ENCODE results near the gene ACRV1. TPM values are rescaled to one million over a fixed set of nuclear protein-coding genes. Genes with fewer than 3 reads are reported as not detected.

ACRV1 gene
- total and polyA plus RNA-seq, 2 of the 4 experiments (the other 2 are of a cell fraction) = not detected

- POLR2A ChIA-PET (ENCODE audit: unreplicated experiment) = no interaction called here
- H2AK5ac ChIP-seq (ENCODE audit: low read depth, low read length) = peak overlapping the region; percentile 29
- H4K5ac ChIP-seq (ENCODE audit: low read depth, low read length) = peak overlapping the region; percentile 39
- intact Hi-C loops (cut with micrococcal nuclease) = loop anchor here (1.0 to 2.0 kb wide), 2 partner anchors 48 to 248 kb away; no protein-coding TSS in a partner anchor
- H2AFZ ChIP-seq (replicated peaks; ENCODE audit: low read length, poor library complexity) = peak overlapping the region; percentile 98
- H3K79me1 ChIP-seq (ENCODE audit: low read depth in 1 of 2, low read length in 2 of 2) = peaks cover 11 to 49% of the 10 kb centered on the region in 2 experiments; a peak in 3 of 4 replicates
- peak overlapping the region; percentile 2; the same call in 1 of the 2 replicates for H2BK20ac ChIP-seq (ENCODE audit: low read depth, low read length)
- peak overlapping the region; percentile 75 for H3K9ac ChIP-seq (ENCODE audit: low read depth, low read length)
- H3K9me3 ChIP-seq (ENCODE audit: control insufficient read depth, insufficient read depth, low read length) = no peaks in the 10 kb centered on the region
- H3K18ac ChIP-seq (ENCODE audit: low read depth, low read length) = 0 out of 2 replicates have a peak overlapping the region, but pooled peaks have one; percentile 45
- peak; percentile 59 for DNase-seq
- H3K36me3 ChIP-seq (ENCODE audit: control insufficient read depth, insufficient read depth, low read length) = peaks cover 3% of the 10 kb centered on the region
- CTCF ChIA-PET = interaction anchor here (0.7 to 1.0 kb wide), 2 partner anchors 132 to 248 kb away, joined by 3 to 4 read pairs; no protein-coding TSS in a partner anchor
- peak overlapping the region; percentile 72 for H2BK120ac ChIP-seq (ENCODE audit: low read depth, low read length)
- peak overlapping the region; percentile 35; the same call in 1 of the 3 replicates for H2BK15ac ChIP-seq (ENCODE audit: low read depth, low read length)
- H4K20me1 ChIP-seq (ENCODE audit: insufficient read depth, low read length) = no peaks in the 10 kb centered on the region
- peak overlapping the region; percentile 55 for H2BK5ac ChIP-seq (ENCODE audit: low read depth, low read length, poor library complexity, severe bottlenecking)
- H3K14ac ChIP-seq (replicated peaks; ENCODE audit: low read depth, low read length) = peak overlapping the region; percentile 84
- H3K9me1 ChIP-seq (ENCODE audit: insufficient read depth, low read length) = 0 out of 2 replicates have a peak, but pooled peaks cover 2% of the 10 kb centered on the region
- peak overlapping the region; percentile 72 for H3K4me3 ChIP-seq (ENCODE audit: insufficient read depth, low read depth, low read length)
- TF ChIP-seq MAZ (IDR thresholded peaks at IDR 0.05; ENCODE audit: borderline replicate concordance, low read depth, low read length) (no peak), RCOR1 (IDR thresholded peaks at IDR 0.05; ENCODE audit: insufficient replicate concordance, low read length) (no peak), MXI1 (IDR thresholded peaks at IDR 0.05; ENCODE audit: borderline replicate concordance, low read depth, low read length) (no peak), CEBPB (IDR thresholded peaks at IDR 0.05; ENCODE audit: low read depth, low read length) (peak; percentile 64), FOS (IDR thresholded peaks at IDR 0.05; ENCODE audit: low read depth, low read length) (no peak), POLR2A (IDR thresholded peaks at IDR 0.05; ENCODE audit: low read depth, low read length) (no peak), CHD1 (IDR thresholded peaks at IDR 0.05; ENCODE audit: low read depth, low read length) (no peak), RAD21 (IDR thresholded peaks at IDR 0.05; ENCODE audit: low read length) (no peak), SMC3 (IDR thresholded peaks at IDR 0.05; ENCODE audit: low read depth, low read length) (no peak), MAFK (IDR thresholded peaks at IDR 0.05; ENCODE audit: low read depth, low read length) (no peak), NFE2L2 (IDR thresholded peaks at IDR 0.05; ENCODE audit: low read depth, low read length) (no peak)
- TF ChIP-seq, protein P1, sequence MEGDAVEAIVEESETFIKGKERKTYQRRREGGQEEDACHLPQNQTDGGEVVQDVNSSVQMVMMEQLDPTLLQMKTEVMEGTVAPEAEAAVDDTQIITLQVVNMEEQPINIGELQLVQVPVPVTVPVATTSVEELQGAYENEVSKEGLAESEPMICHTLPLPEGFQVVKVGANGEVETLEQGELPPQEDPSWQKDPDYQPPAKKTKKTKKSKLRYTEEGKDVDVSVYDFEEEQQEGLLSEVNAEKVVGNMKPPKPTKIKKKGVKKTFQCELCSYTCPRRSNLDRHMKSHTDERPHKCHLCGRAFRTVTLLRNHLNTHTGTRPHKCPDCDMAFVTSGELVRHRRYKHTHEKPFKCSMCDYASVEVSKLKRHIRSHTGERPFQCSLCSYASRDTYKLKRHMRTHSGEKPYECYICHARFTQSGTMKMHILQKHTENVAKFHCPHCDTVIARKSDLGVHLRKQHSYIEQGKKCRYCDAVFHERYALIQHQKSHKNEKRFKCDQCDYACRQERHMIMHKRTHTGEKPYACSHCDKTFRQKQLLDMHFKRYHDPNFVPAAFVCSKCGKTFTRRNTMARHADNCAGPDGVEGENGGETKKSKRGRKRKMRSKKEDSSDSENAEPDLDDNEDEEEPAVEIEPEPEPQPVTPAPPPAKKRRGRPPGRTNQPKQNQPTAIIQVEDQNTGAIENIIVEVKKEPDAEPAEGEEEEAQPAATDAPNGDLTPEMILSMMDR (conservative IDR thresholded peaks at IDR 0.05; ENCODE audit: low read depth, low read length) = peak; percentile 23; the same call in 1 of the 2 replicates
- TF ChIP-seq, protein P2, sequence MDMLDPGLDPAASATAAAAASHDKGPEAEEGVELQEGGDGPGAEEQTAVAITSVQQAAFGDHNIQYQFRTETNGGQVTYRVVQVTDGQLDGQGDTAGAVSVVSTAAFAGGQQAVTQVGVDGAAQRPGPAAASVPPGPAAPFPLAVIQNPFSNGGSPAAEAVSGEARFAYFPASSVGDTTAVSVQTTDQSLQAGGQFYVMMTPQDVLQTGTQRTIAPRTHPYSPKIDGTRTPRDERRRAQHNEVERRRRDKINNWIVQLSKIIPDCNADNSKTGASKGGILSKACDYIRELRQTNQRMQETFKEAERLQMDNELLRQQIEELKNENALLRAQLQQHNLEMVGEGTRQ (IDR thresholded peaks at IDR 0.05; ENCODE audit: low read depth, low read length) = no peak
- TF ChIP-seq, protein P3, sequence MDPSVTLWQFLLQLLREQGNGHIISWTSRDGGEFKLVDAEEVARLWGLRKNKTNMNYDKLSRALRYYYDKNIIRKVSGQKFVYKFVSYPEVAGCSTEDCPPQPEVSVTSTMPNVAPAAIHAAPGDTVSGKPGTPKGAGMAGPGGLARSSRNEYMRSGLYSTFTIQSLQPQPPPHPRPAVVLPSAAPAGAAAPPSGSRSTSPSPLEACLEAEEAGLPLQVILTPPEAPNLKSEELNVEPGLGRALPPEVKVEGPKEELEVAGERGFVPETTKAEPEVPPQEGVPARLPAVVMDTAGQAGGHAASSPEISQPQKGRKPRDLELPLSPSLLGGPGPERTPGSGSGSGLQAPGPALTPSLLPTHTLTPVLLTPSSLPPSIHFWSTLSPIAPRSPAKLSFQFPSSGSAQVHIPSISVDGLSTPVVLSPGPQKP (IDR thresholded peaks at IDR 0.05; ENCODE audit: borderline replicate concordance, low read depth, low read length) = no peak
- H4K8ac ChIP-seq (ENCODE audit: low read depth in 2 of 2, low read length in 2 of 2) = peak overlapping the region; percentile 91 to 99
- H3K4ac ChIP-seq (ENCODE audit: low read depth, low read length) = peak overlapping the region; percentile 81
- no TSS peak for BruUV-seq (replicated peaks)
- peak; percentile 21 for ATAC-seq (ENCODE audit: low read depth)
- H3K4me1 ChIP-seq (ENCODE audit: control insufficient read depth, insufficient read depth, low read length) = peaks cover 8% of the 10 kb centered on the region
- peak overlapping the region; percentile 95 for H3K27ac ChIP-seq (ENCODE audit: insufficient read depth, low read length)
- no peaks in the 10 kb centered on the region for H3K27me3 ChIP-seq (ENCODE audit: control insufficient read depth, insufficient read depth, low read length)
- H4K91ac ChIP-seq (ENCODE audit: insufficient read depth, low read depth, low read length) = peak overlapping the region; percentile 80
- no CpG with 5 or more reads among the region's 18 CpGs for WGBS, 2 experiments (ENCODE audit: extremely low coverage in 2 of 2, insufficient read length in 1 of 2)
- in situ Hi-C loops (cut with MboI; ENCODE audit: low sequenced_read_pairs) = loop anchor here (10.0 kb wide), 1 partner anchor 248 kb away; no protein-coding TSS in a partner anchor
- H2AK9ac ChIP-seq (replicated peaks; ENCODE audit: low read depth, low read length, poor library complexity) = peak overlapping the region; percentile 99
- H3K56ac ChIP-seq (ENCODE audit: extremely low read depth, insufficient read depth, low read length) = peak overlapping the region; percentile 87
- peak overlapping the region; percentile 95 for H3K4me2 ChIP-seq (ENCODE audit: low read depth, low read length)
- dilution Hi-C loops (cut with HindIII; ENCODE audit: low sequenced_read_pairs, unreplicated experiment) = no loop called here
- H3K23ac ChIP-seq (ENCODE audit: low read depth, low read length) = peak overlapping the region; percentile 82
Observed at GRCh38 chr11:125626288-125626950, 54.2 kb downstream of the ACRV1 start.
